HCT116 (cell line): ENCODE data around the gene DYNLT3.

Experiments used
- ATF3 ChIP-seq: IDR thresholded peaks from 2 replicates; pipeline ENCODE4 v1.6.1; 2012
- CEBPB ChIP-seq: IDR thresholded peaks from 2 replicates; pipeline ENCODE4 v1.6.1; 2012; ENCODE audit warnings: low read depth
- JUND ChIP-seq: IDR thresholded peaks from 2 replicates; pipeline ENCODE4 v1.6.1; 2012
- POLR2A ChIP-seq: IDR thresholded peaks from 2 replicates; pipeline ENCODE4 v1.7.0; 2011; ENCODE audit warnings: borderline replicate concordance; ENCODE audit not compliant: insufficient read depth, insufficient read length; ENCODE audit errors: extremely low read depth
- TF ChIP-seq, protein P1 (sequence below), 3 experiments: fragments of 200-600 bp in 1 of 3; sonication (generic) in 1 of 3; IDR thresholded peaks in 2 of 3; conservative IDR thresholded peaks in 1 of 3; 2 replicates each; pipeline ENCODE4 v1.5.1; 2012 to 2017; ENCODE audit warnings: low read depth in 2 of 3, low read length in 2 of 3, antibody characterized with exemption in 1 of 3, borderline replicate concordance in 1 of 3, control low read depth in 1 of 3, mild to moderate bottlenecking in 1 of 3, mixed read lengths in 1 of 3, mixed run types in 1 of 3, moderate library complexity in 1 of 3; ENCODE audit not compliant: insufficient read depth in 1 of 3

- TF ChIP-seq, protein P1, sequence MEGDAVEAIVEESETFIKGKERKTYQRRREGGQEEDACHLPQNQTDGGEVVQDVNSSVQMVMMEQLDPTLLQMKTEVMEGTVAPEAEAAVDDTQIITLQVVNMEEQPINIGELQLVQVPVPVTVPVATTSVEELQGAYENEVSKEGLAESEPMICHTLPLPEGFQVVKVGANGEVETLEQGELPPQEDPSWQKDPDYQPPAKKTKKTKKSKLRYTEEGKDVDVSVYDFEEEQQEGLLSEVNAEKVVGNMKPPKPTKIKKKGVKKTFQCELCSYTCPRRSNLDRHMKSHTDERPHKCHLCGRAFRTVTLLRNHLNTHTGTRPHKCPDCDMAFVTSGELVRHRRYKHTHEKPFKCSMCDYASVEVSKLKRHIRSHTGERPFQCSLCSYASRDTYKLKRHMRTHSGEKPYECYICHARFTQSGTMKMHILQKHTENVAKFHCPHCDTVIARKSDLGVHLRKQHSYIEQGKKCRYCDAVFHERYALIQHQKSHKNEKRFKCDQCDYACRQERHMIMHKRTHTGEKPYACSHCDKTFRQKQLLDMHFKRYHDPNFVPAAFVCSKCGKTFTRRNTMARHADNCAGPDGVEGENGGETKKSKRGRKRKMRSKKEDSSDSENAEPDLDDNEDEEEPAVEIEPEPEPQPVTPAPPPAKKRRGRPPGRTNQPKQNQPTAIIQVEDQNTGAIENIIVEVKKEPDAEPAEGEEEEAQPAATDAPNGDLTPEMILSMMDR (IDR thresholded peaks at IDR 0.05 in 2 of 3, conservative IDR thresholded peaks at IDR 0.05 in 1 of 3; ENCODE audit: borderline replicate concordance in 1 of 3, insufficient read depth in 1 of 3, low read depth in 2 of 3, low read length in 2 of 3) = no peak
- TF ChIP-seq JUND (no peak), POLR2A (no peak), ATF3 (no peak), CEBPB (no peak)
Observed at GRCh38 chrX:37854148-37854547, 6.8 kb upstream of the DYNLT3 start.
